GM10266 (cell line): ENCODE measurements around the gene ASAH2.

Source experiments
- DNase-seq: peaks from one replicate; pipeline ENCODE4 v3.0.0; 2012; ENCODE audit errors: extremely low spot score
- TF ChIP-seq, protein P1 (sequence below): IDR thresholded peaks from 2 replicates; pipeline ENCODE4 v1.5.1; 2012; ENCODE audit warnings: mild to moderate bottlenecking, low read depth; ENCODE audit not compliant: control insufficient read depth, insufficient read depth; ENCODE audit errors: missing control alignments

ASAH2 gene

DNA sequence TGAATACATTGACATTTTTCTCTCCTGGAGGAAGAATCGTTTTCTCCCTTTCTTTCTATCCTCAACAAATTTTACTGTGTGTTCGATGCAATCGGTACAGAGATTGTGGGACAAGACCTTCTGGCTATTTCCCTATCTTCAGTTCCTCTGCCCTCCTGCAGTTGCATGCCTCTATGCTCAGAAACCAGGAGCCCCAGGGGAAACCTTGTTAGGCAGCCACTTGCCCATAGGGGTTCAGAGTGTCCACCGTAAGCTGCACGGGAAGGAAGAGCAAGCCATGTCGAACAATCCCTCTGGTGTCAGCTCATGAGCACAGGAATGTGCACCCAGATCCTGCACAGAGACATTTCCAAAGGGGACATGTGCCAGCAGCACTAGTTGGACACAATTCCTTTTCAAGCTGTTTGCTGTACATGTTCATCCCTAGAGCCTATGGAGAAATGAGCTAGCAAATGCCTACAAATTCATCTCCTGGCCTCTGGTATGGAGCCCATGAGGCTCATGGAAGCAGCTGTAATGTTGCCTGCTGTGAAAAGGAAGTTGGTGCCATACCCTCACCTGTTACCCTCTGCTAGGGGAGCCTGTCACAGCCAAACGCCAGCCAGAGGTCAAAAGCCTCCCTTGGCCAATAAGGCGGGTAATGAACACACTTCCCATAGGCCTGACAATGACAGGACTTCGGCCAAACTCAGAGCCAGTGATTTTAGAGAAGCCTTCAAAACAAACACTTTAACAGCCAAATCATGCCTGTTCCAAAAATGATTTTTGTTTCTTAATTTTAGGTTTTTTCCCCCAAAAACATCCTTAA is 35.9 kb upstream of the ASAH2 start:
- no peak for DNase-seq
- TF ChIP-seq, protein P1, sequence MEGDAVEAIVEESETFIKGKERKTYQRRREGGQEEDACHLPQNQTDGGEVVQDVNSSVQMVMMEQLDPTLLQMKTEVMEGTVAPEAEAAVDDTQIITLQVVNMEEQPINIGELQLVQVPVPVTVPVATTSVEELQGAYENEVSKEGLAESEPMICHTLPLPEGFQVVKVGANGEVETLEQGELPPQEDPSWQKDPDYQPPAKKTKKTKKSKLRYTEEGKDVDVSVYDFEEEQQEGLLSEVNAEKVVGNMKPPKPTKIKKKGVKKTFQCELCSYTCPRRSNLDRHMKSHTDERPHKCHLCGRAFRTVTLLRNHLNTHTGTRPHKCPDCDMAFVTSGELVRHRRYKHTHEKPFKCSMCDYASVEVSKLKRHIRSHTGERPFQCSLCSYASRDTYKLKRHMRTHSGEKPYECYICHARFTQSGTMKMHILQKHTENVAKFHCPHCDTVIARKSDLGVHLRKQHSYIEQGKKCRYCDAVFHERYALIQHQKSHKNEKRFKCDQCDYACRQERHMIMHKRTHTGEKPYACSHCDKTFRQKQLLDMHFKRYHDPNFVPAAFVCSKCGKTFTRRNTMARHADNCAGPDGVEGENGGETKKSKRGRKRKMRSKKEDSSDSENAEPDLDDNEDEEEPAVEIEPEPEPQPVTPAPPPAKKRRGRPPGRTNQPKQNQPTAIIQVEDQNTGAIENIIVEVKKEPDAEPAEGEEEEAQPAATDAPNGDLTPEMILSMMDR, result no peak

DNA sequence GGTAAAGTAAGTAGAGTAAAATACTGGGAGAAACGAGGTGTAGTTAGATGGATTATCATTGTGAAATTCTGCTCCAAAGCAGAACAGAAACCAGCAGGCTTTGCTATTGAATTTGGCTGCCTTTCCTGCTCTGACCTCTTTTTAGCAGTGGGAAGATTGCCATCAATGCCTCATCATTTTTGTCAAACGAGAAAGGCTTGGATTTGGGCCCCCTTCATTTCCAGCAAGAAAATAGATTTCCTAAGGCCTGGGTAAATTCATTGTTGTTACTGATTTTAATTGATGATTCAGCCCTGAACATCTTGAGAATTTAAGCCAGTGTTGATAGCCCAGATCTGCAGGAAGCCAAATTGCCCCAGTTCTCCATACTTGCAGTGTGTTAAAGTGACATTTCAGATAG is 35.2 kb upstream of the ASAH2 start:
- TF ChIP-seq, protein P1, result no peak
- no peak for DNase-seq

DNA sequence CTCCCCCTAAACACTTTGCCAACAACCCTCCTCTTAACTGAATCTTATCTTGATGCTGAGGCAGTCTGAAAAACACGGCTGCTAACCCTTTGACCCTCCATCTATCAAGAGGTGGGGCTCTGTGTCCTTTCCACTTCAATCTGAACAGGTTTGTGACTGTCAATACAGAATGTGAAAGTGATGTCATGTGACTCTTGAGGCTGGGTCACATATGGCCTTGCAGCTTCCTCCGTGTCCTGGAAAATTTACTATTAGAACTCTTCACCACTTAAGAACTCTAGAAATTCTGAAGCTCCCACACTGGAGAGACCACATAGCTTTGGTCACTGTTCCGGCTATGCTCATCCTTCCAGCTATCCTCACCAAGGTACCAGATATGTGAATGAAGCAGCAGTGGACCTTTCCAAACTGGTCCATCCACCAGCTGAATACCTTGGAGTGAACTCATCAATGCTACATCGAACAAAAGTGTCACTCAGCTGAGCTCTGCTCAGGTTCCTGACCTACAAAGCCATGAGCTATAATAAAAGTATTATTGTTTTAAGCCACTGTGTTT is 30.7 kb upstream of the ASAH2 start:
- TF ChIP-seq, protein P1, result no peak

DNA sequence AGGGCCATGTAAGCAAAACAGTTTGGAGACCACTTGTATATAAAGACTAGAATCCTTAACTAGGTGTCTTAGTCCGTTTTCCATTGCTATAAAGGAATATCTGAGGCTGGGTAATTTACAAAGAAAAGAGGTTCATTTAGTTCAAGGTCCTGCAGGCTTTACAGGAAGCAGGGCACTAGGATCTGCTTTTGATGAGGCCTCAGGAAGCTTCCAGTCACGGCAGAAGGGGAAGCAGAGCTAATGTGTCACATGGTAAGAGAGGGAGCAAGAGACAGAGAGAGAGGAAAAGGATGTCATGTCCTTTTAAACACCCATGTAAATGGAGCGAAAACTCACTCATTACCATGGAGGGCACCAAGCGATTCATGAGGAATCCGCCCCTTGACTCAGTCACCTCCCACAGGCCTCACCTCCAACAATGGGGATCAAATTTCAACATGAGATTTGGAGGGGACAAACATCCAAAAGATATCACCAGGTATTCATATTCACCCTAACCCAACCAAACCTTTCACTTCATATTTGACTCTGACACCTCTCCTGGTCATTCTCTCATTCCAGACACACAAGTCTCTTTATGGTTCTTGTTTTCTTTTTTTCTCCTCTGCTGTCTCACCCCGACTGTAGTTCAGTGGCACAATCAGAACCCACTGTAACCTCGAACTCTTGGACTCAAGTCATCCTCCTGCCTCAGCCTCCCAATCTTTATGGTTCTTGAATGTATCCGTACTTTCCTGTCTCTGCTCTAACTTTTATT is 30.1 kb upstream of the ASAH2 start:
- TF ChIP-seq, protein P1, result no peak

More for the DNA sequence above, 30.7 kb upstream of the ASAH2 start:
- DNase-seq, result no peak

DNA sequence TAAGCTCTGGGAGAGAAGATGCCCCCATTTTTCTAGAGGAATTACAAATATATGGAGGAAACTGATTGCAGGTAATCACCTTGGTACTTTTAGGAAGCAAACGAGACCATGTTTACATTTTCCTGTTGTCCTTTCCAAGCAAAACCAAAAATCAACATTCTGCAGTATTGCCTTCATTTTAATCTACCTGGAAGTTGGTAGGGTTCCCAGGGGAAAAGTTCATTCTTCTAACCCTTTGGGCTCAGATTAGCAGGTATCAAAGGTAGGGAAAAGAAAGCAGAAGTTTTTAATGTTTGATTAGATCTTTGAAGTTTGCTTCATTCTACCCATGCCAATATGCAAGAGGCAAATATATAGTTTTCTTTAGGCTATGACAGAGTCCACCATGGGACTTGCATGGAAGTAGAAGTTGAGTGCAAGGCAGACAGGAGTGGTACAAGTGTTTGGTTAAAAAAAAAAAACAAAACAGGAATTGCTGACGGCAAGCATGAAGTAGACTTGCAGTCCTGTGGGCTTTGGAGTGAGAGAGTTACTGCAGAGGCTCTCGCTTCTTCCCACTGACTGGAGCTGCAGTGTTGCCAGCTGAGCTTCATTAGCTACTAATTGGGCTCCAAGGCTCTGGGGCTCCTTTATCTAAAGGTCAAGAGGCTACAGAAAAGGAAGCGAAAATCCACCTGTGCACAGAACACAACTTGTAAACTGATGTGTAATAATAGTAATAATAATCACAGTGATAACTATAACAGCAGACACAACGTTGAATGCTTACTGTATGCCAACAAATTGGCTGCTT is 28.9 kb upstream of the ASAH2 start:
- no peak for DNase-seq
- TF ChIP-seq, protein P1, result no peak

More for the DNA sequence above, 30.1 kb upstream of the ASAH2 start:
- DNase-seq, result no peak

DNA sequence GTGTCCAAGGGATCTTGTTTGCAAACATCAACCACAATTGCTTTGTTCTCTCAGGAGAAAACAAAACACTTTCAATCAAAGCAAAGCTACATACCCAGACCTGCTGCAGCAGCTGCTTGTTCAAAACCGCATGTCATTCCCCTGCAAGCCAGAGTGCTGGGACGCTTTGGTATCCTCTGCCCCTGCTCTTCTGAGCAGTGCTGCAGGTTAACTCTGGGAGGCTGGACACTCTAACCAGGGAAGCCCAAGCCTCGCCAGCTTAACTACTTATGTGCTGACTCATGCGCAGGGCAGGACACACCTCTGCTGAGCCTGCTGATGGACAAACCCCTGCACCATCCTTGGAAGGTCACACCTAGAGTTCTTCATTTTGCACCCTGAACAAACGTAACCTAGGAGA is 28.2 kb upstream of the ASAH2 start:
- TF ChIP-seq, protein P1, result no peak
- DNase-seq, result no peak
